HepG2 (cell line): ENCODE data around the gene NUP93. TPM values are rescaled to one million over a fixed set of nuclear protein-coding genes. Genes with fewer than 3 reads are reported as not detected.

Experiments
- GTF2F1 ChIP-seq: fragments of 150-350 bp; IDR thresholded peaks from 2 replicates; pipeline ENCODE4 v1.6.1; 2014; ENCODE audit warnings: low read length
- JUN ChIP-seq: sonication (generic); formaldehyde crosslinking; IDR thresholded peaks from 2 replicates; pipeline ENCODE4 v1.4.0; 2020; ENCODE audit warnings: mild to moderate bottlenecking, missing genetic modification reagents
- KDM3A ChIP-seq: IDR thresholded peaks from 2 replicates; pipeline ENCODE4 v1.6.1; 2018; ENCODE audit warnings: low read depth, missing compliant biosample characterization
- KLF11 ChIP-seq: IDR thresholded peaks from 2 replicates; pipeline ENCODE4 v1.6.1; 2016; ENCODE audit warnings: missing compliant biosample characterization
- PHF20 ChIP-seq: sonication (generic); formaldehyde crosslinking; IDR thresholded peaks from 2 replicates; pipeline ENCODE4 v1.5.0; 2020; ENCODE audit warnings: mild to moderate bottlenecking, missing genetic modification reagents
- PHF21A ChIP-seq: sonication (generic); formaldehyde crosslinking; IDR thresholded peaks from 2 replicates; pipeline ENCODE4 v1.5.0; 2020; ENCODE audit warnings: mild to moderate bottlenecking, missing genetic modification reagents
- POLR2A ChIP-seq, 2 experiments: IDR thresholded peaks; 2 replicates each; pipeline ENCODE4 v1.6.1; 2011; ENCODE audit warnings: low read depth in 2 of 2, low read length in 2 of 2, mild to moderate bottlenecking in 1 of 2, moderate library complexity in 1 of 2; ENCODE audit not compliant: insufficient read depth in 1 of 2
- RFX5 ChIP-seq: IDR thresholded peaks from 2 replicates; pipeline ENCODE4 v1.6.1; 2011; ENCODE audit warnings: low read depth, low read length, improper control_type of control experiment
- TBL1XR1 ChIP-seq: fragments of 150-350 bp; IDR thresholded peaks from 2 replicates; pipeline ENCODE4 v1.6.1; 2014; ENCODE audit warnings: borderline replicate concordance, low read length; ENCODE audit not compliant: partially characterized antibody
- ZBTB39 ChIP-seq: sonication (generic); formaldehyde crosslinking; IDR thresholded peaks from 2 replicates; pipeline ENCODE4 v1.5.0; 2020; ENCODE audit warnings: missing genetic modification reagents
- ZNF205 ChIP-seq: IDR thresholded peaks from 2 replicates; pipeline ENCODE4 v1.6.1; 2018; ENCODE audit warnings: missing biosample characterization, missing genetic modification reagents
- ZNF281 ChIP-seq: sonication (generic); formaldehyde crosslinking; IDR thresholded peaks from 2 replicates; pipeline ENCODE4 v1.4.0; 2020; ENCODE audit warnings: missing genetic modification reagents, borderline replicate concordance
- ZNF383 ChIP-seq: sonication (generic); formaldehyde crosslinking; IDR thresholded peaks from 2 replicates; pipeline ENCODE4 v1.4.0; 2020; ENCODE audit warnings: missing genetic modification reagents, mild to moderate bottlenecking, borderline replicate concordance
- ZNF574 ChIP-seq: sonication (generic); formaldehyde crosslinking; IDR thresholded peaks from 2 replicates; pipeline ENCODE4 v1.4.0; 2020; ENCODE audit warnings: missing genetic modification reagents
- ZNF619 ChIP-seq: sonication (generic); formaldehyde crosslinking; IDR thresholded peaks from 2 replicates; pipeline ENCODE4 v1.4.0; 2020; ENCODE audit warnings: mild to moderate bottlenecking, missing genetic modification reagents
- polyA plus RNA-seq, 8 experiments: library from polyadenylated mRNA; depleted of rRNA in 3 of 8; stranded (reverse) in 7 of 8; unstranded in 1 of 8; fragments of >200 nt; fragmentation: Illumina TruSeq in 4 of 8; extraction: Trizol in 4 of 8; gene quantifications; 2 replicates each; pipeline versions ENCODE4 v1.2.1 to v1.2.3, GENCODE V29; 2011 to 2016; ENCODE audit warnings: low read depth in 4 of 8, missing spikeins in 1 of 8, mixed read lengths in 1 of 8; ENCODE audit not compliant: insufficient read depth in 1 of 8
- total RNA-seq, 5 experiments: library from RNA; depleted of rRNA; stranded (reverse); fragments of >200 nt; fragmentation: Illumina TruSeq; extraction: Trizol; gene quantifications; 2 replicates each; pipeline ENCODE4 v1.2.3, GENCODE V29; 2016; ENCODE audit warnings: low read depth in 1 of 5
- TF ChIP-seq, protein P1 (sequence below): IDR thresholded peaks from 2 replicates; pipeline ENCODE4 v1.6.1; 2018; ENCODE audit warnings: missing genetic modification reagents
- TF ChIP-seq, protein P2 (sequence below): sonication (generic); formaldehyde crosslinking; IDR thresholded peaks from 2 replicates; pipeline ENCODE4 v1.5.0; 2020; ENCODE audit warnings: missing genetic modification reagents
- TF ChIP-seq, protein P3 (sequence below): sonication (generic); formaldehyde crosslinking; IDR thresholded peaks from 2 replicates; pipeline ENCODE4 v1.5.1; 2020; ENCODE audit warnings: mild to moderate bottlenecking, missing genetic modification reagents, borderline replicate concordance

The NUP93 gene
- total and polyA plus RNA-seq, 2 of the 13 experiments (the other 11 are each of a cell fraction or from before 2014, with no cell fraction given), result 58.5 to 140 TPM

DNA sequence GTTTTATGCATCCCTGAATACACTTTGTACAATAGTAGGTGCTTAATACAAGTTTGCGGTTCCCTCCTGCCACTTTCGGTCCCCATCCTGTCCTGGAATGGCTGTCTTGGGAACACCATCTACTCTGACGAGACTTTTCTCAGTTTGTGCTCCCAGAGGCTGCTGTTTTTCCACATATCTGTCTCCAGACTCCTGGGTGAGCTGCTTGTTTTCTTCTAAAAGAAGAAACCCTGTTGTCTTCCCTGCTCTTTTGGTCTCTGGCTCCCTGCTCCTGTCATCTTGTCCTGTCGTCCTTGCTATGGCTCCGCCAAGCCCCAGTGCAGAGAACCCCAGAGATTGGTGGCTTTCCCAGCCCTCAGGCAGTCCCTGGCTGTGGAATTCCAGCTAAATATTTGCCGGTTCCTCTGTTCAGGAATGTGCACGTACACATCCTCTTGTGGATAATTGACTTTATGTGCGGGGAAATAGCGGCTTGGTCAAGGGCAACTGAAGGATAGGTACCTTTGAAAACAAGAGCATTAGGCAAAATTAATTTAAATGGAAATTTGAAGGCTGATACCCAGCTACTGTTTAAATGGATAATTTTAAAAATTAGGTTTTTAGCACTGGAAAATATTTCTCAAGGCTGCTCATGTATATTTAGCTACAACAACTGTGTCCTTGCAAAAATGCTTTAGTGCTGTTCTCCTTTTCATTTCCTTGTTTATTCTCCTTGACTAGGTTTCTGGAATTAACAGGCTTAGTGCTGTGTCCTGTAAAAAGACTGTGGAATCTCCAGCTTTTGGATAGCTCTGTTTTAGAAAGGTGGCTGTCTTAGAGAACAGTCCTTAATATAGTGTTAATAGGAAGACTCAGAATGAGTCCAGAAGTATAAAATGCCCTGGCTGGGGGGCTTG, 84.9 kb downstream of the NUP93 start (continued):
- TF ChIP-seq, protein P1, sequence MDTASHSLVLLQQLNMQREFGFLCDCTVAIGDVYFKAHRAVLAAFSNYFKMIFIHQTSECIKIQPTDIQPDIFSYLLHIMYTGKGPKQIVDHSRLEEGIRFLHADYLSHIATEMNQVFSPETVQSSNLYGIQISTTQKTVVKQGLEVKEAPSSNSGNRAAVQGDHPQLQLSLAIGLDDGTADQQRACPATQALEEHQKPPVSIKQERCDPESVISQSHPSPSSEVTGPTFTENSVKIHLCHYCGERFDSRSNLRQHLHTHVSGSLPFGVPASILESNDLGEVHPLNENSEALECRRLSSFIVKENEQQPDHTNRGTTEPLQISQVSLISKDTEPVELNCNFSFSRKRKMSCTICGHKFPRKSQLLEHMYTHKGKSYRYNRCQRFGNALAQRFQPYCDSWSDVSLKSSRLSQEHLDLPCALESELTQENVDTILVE, result peak; percentile 17; the same call in 1 of the 2 replicates
- TF ChIP-seq ZNF619 (CRISPR knock-in tag) (no peak), PHF20 (CRISPR knock-in tag) (no peak), JUN (no peak), ZNF205 (CRISPR knock-in tag) (peak; percentile 75), ZNF574 (CRISPR knock-in tag) (no peak), KDM3A (0 out of 2 replicates have a peak, but pooled peaks have one; percentile 8), PHF21A (peak; percentile 90), ZNF383 (CRISPR knock-in tag) (no peak), TBL1XR1 (no peak), KLF11 (CRISPR knock-in tag) (peak; percentile 81; the same call in 1 of the 2 replicates), POLR2A (IDR thresholded peaks at IDR 0.05; ENCODE audit: insufficient read depth in 1 of 2, low read depth in 2 of 2, low read length in 2 of 2) (peak; percentile 51 to 60), ZNF281 (CRISPR knock-in tag) (peak; percentile 39; the same call in 1 of the 2 replicates), RFX5 (no peak), GTF2F1 (no peak), ZBTB39 (CRISPR knock-in tag) (0 out of 2 replicates have a peak, but pooled peaks have one; percentile 53)
- TF ChIP-seq, protein P2, sequence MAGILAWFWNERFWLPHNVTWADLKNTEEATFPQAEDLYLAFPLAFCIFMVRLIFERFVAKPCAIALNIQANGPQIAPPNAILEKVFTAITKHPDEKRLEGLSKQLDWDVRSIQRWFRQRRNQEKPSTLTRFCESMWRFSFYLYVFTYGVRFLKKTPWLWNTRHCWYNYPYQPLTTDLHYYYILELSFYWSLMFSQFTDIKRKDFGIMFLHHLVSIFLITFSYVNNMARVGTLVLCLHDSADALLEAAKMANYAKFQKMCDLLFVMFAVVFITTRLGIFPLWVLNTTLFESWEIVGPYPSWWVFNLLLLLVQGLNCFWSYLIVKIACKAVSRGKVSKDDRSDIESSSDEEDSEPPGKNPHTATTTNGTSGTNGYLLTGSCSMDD, result no peak
- TF ChIP-seq, protein P3, sequence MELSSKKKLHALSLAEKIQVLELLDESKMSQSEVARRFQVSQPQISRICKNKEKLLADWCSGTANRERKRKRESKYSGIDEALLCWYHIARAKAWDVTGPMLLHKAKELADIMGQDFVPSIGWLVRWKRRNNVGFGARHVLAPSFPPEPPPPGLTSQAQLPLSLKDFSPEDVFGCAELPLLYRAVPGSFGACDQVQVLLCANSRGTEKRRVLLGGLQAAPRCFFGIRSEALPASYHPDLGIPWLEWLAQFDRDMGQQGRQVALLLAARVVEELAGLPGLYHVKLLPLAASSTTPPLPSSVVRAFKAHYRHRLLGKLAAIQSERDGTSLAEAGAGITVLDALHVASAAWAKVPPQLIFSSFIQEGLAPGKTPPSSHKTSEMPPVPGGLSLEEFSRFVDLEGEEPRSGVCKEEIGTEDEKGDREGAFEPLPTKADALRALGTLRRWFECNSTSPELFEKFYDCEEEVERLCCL (CRISPR knock-in tag), result no peak
